Bronchial epithelial cell (primary cell): ENCODE measurements around the gene ARFIP1. TPM values are rescaled to one million over a fixed set of nuclear protein-coding genes. Genes with fewer than 3 reads are reported as not detected.

Experiments
- DNase-seq: peaks from one replicate; pipeline ENCODE4 v3.0.0-alpha.2; 2010; ENCODE audit warnings: low read depth
- FAIRE-seq: peaks from 2 replicates; lab custom pipeline; 2011; peaks lifted over from hg19 to GRCh38; lab: Jason Lieb, UNC
- H3K27me3 ChIP-seq: 2 replicates; pipeline ENCODE4 v1.5.1; 2011; ENCODE audit warnings: low read length; ENCODE audit not compliant: control insufficient read depth, insufficient read depth
- H3K36me3 ChIP-seq: 2 replicates; pipeline ENCODE4 v1.5.1; 2011; ENCODE audit warnings: low read length; ENCODE audit not compliant: control insufficient read depth, insufficient read depth
- H3K4me3 ChIP-seq: 2 replicates; pipeline ENCODE4 v1.5.1; 2011; ENCODE audit warnings: mild to moderate bottlenecking, low read depth, low read length, control low read depth
- CTCF ChIP-seq: IDR thresholded peaks from 2 replicates; pipeline ENCODE4 v1.5.1; 2011; ENCODE audit warnings: mild to moderate bottlenecking, moderate library complexity, low read length, control low read depth, inconsistent platforms; ENCODE audit not compliant: insufficient read depth, severe bottlenecking
- total RNA-seq: library from RNA; depleted of rRNA; stranded (reverse); fragments of >200 nt; gene quantifications from 2 replicates; pipeline ENCODE4 v1.2.1, GENCODE V29; 2014

The ARFIP1 gene
- total RNA-seq, 1 donor from 2014 or later = 35.8 TPM

GRCh38 chr4:152900395-152900794 is 120.6 kb downstream of the ARFIP1 start:
- no peak for TF ChIP-seq CTCF
- DNase-seq = no peak
- H3K36me3 ChIP-seq = no peaks in the 10 kb centered on the region
- no peaks in the 10 kb centered on the region for H3K27me3 ChIP-seq
- no peak for FAIRE-seq
- no peak overlapping the region for H3K4me3 ChIP-seq

GRCh38 chr4:152901205-152901604 is 121.5 kb downstream of the ARFIP1 start:
- Histone ChIP-seq H3K27me3 (no peaks in the 10 kb centered on the region), H3K4me3 (no peak overlapping the region), H3K36me3 (no peaks in the 10 kb centered on the region)
- no peak for TF ChIP-seq CTCF
- FAIRE-seq (no peak), DNase-seq (no peak)

- no peaks in the 10 kb centered on the region for H3K27me3 ChIP-seq
- FAIRE-seq (no peak), DNase-seq (no peak)
- no peak for TF ChIP-seq CTCF
- H3K4me3 ChIP-seq = no peak overlapping the region
- H3K36me3 ChIP-seq = no peaks in the 10 kb centered on the region
These were observed 123.9 kb downstream of the ARFIP1 start for GRCh38 chr4:152903658-152904057.

- no peaks in the 10 kb centered on the region for H3K27me3 ChIP-seq
- no peak for DNase-seq
- no peak overlapping the region for H3K4me3 ChIP-seq
- FAIRE-seq = no peak
- TF ChIP-seq CTCF = no peak
- no peaks in the 10 kb centered on the region for H3K36me3 ChIP-seq
These were observed 130.1 kb downstream of the ARFIP1 start for GRCh38 chr4:152909901-152910300.

- DNase-seq = no peak
- no peak for TF ChIP-seq CTCF
- H3K4me3 ChIP-seq = no peak overlapping the region
- H3K27me3 ChIP-seq = no peaks in the 10 kb centered on the region
- FAIRE-seq = no peak
- H3K36me3 ChIP-seq = no peaks in the 10 kb centered on the region
These were observed 130.8 kb downstream of the ARFIP1 start for GRCh38 chr4:152910521-152910920.

GRCh38 chr4:152917543-152918395 is 138.0 kb downstream of the ARFIP1 start:
- no peak for TF ChIP-seq CTCF
- DNase-seq = no peak
- Histone ChIP-seq H3K36me3 (no peaks in the 10 kb centered on the region), H3K4me3 (no peak overlapping the region), H3K27me3 (no peaks in the 10 kb centered on the region)
- FAIRE-seq = no peak
